GM23338 (cell line): Measurements from ENCODE around the gene ZBTB20. TPM values are rescaled to one million over a fixed set of nuclear protein-coding genes. Genes with fewer than 3 reads are reported as not detected.

Experiments
- ATAC-seq: fragments of 200-7000 bp; cut with Tn5 transposase; 3 replicates; pipeline ENCODE4 v1.9.1; 2020
- DNase-seq: peaks from one replicate; pipeline ENCODE4 v3.0.0-alpha.2; 2015; ENCODE audit warnings: low spot score
- H2AFZ ChIP-seq: fragments of 200-600 bp; sonication (generic); 2 replicates; pipeline ENCODE4 v1.8.0; 2016; ENCODE audit warnings: antibody characterized with exemption, mild to moderate bottlenecking, moderate library complexity
- H3F3A ChIP-seq: fragments of 200-600 bp; sonication (generic); replicated peaks from 2 replicates; pipeline ENCODE4 v1.8.0; 2017; ENCODE audit warnings: antibody characterized with exemption, mixed run types, low read depth
- H3K27ac ChIP-seq: fragments of 200-600 bp; sonication (generic); 2 replicates; pipeline ENCODE4 v1.6.1; 2016; ENCODE audit warnings: low read depth
- H3K27me3 ChIP-seq: fragments of 200-600 bp; sonication (generic); 2 replicates; pipeline ENCODE4 v1.8.0; 2016; ENCODE audit warnings: mild to moderate bottlenecking, mixed run types, moderate library complexity; ENCODE audit not compliant: insufficient read depth
- H3K36me3 ChIP-seq: fragments of 200-600 bp; sonication (generic); 2 replicates; pipeline ENCODE4 v1.8.0; 2016; ENCODE audit warnings: mild to moderate bottlenecking; ENCODE audit not compliant: insufficient read depth
- H3K4me1 ChIP-seq: fragments of 200-600 bp; sonication (generic); 2 replicates; pipeline ENCODE4 v1.8.0; 2016; ENCODE audit warnings: mild to moderate bottlenecking, moderate library complexity; ENCODE audit not compliant: insufficient read depth
- H3K4me2 ChIP-seq: fragments of 200-600 bp; sonication (generic); 2 replicates; pipeline ENCODE4 v1.7.1; 2017; ENCODE audit warnings: mixed run types
- H3K4me3 ChIP-seq: fragments of 200-600 bp; sonication (generic); 2 replicates; pipeline ENCODE4 v1.6.1; 2016; ENCODE audit warnings: mixed run types
- H3K79me2 ChIP-seq: fragments of 200-600 bp; sonication (generic); replicated peaks from 2 replicates; pipeline ENCODE4 v1.8.0; 2017; ENCODE audit warnings: mild to moderate bottlenecking; ENCODE audit not compliant: insufficient read depth
- H3K9me2 ChIP-seq: fragments of 200-600 bp; sonication (generic); 2 replicates; pipeline ENCODE4 v1.8.0; 2017; ENCODE audit not compliant: insufficient read depth
- H4K20me1 ChIP-seq: fragments of 200-600 bp; sonication (generic); replicated peaks from 2 replicates; pipeline ENCODE4 v1.8.0; 2017; ENCODE audit warnings: mild to moderate bottlenecking; ENCODE audit not compliant: insufficient read depth
- H3K27ac Mint-ChIP-seq: 2 replicates; pipeline ENCODE4 v1.8.0; 2020; ENCODE audit warnings: inconsistent platforms, mild to moderate bottlenecking, moderate library complexity, mixed read lengths
- H3K27me3 Mint-ChIP-seq: 3 replicates; pipeline ENCODE4 v1.8.0; 2022; ENCODE audit warnings: low read depth, mild to moderate bottlenecking, moderate library complexity, mixed read lengths, inconsistent platforms; ENCODE audit not compliant: insufficient read depth, poor library complexity
- H3K36me3 Mint-ChIP-seq: 3 replicates; pipeline ENCODE4 v1.8.0; 2021; ENCODE audit warnings: low read depth, mild to moderate bottlenecking, inconsistent platforms, moderate library complexity, mixed read lengths
- H3K4me1 Mint-ChIP-seq: 3 replicates; pipeline ENCODE4 v1.8.0; 2020; ENCODE audit warnings: mild to moderate bottlenecking, inconsistent platforms, mixed read lengths
- H3K4me3 Mint-ChIP-seq: 3 replicates; pipeline ENCODE4 v1.8.0; 2021; ENCODE audit warnings: moderate library complexity, mild to moderate bottlenecking, inconsistent platforms, mixed read lengths
- H3K9me3 Mint-ChIP-seq: 3 replicates; pipeline ENCODE4 v1.8.0; 2020; ENCODE audit warnings: moderate library complexity, mild to moderate bottlenecking, inconsistent platforms, mixed read lengths
- CREB1 ChIP-seq: fragments of 250-450 bp; sonication (Bioruptor Pico); IDR thresholded peaks from 2 replicates; pipeline ENCODE4 v1.5.0; 2020; ENCODE audit warnings: low read depth, mild to moderate bottlenecking, moderate library complexity
- CTCF ChIP-seq, 2 experiments: fragments of 200-600 bp in 1 of 2; sonication (generic) in 1 of 2; conservative IDR thresholded peaks; 2 replicates each; pipeline versions ENCODE4 v1.5.1 to v1.6.1; 2016 to 2017; ENCODE audit warnings: antibody characterized with exemption in 2 of 2, low read depth in 2 of 2, mild to moderate bottlenecking in 2 of 2, moderate library complexity in 1 of 2
- ETS1 ChIP-seq: IDR thresholded peaks from 2 replicates; pipeline ENCODE4 v1.6.1; 2016; ENCODE audit warnings: antibody characterized with exemption
- EZH2 ChIP-seq: fragments of 200-600 bp; sonication (generic); IDR thresholded peaks from one replicate; pipeline ENCODE4 v1.8.0; 2017; ENCODE audit warnings: antibody characterized with exemption, mild to moderate bottlenecking, low read depth; ENCODE audit not compliant: unreplicated experiment
- EZH2phosphoT487 ChIP-seq: fragments of 200-600 bp; sonication (generic); IDR thresholded peaks from one replicate; pipeline ENCODE4 v1.8.1; 2018; ENCODE audit warnings: antibody characterized with exemption; ENCODE audit not compliant: unreplicated experiment
- JUNB ChIP-seq: IDR thresholded peaks from one replicate; pipeline ENCODE4 v1.6.1; 2016; ENCODE audit warnings: antibody characterized with exemption; ENCODE audit not compliant: unreplicated experiment
- NANOG ChIP-seq: IDR thresholded peaks from 2 replicates; pipeline ENCODE4 v1.6.1; 2016; ENCODE audit warnings: antibody characterized with exemption, borderline replicate concordance
- POLR2AphosphoS5 ChIP-seq: IDR thresholded peaks from 2 replicates; pipeline ENCODE4 v1.6.1; 2016; ENCODE audit warnings: antibody characterized with exemption, low read depth
- REST ChIP-seq: IDR thresholded peaks from one replicate; pipeline ENCODE4 v1.6.1; 2018; ENCODE audit warnings: antibody characterized with exemption; ENCODE audit not compliant: unreplicated experiment
- STAT1 ChIP-seq: IDR thresholded peaks from one replicate; pipeline ENCODE4 v1.6.1; 2016; ENCODE audit warnings: antibody characterized with exemption; ENCODE audit not compliant: unreplicated experiment
- ZNF114 ChIP-seq: fragments of 250-450 bp; sonication (Bioruptor Pico); IDR thresholded peaks from 2 replicates; pipeline ENCODE4 v1.5.0; 2020; ENCODE audit warnings: mild to moderate bottlenecking, moderate library complexity
- ZNF331 ChIP-seq: fragments of 250-450 bp; sonication (Bioruptor Pico); IDR thresholded peaks from 2 replicates; pipeline ENCODE4 v1.5.0; 2020; ENCODE audit warnings: low read depth, mild to moderate bottlenecking, moderate library complexity
- ZNF462 ChIP-seq: fragments of 250-450 bp; sonication (Bioruptor Pico); IDR thresholded peaks from 2 replicates; pipeline ENCODE4 v1.5.0; 2020; ENCODE audit warnings: mild to moderate bottlenecking, moderate library complexity
- polyA plus RNA-seq: library from polyadenylated mRNA; unstranded; fragments of >200 nt; fragmentation: Nextera tagmentation; extraction: Ambion mirVana; gene quantifications from 2 replicates; pipeline ENCODE4 v1.2.1, GENCODE V29; 2016
- total RNA-seq: library from RNA; depleted of rRNA; stranded (reverse); fragments of >200 nt; shearing (Covaris generic); gene quantifications from 2 replicates; pipeline ENCODE4 v1.2.3, GENCODE V29; 2014

ZBTB20 gene
- total and polyA plus RNA-seq, 2 experiments from 2014 or later = 2.0 to 3.3 TPM

- no peak for ATAC-seq
- H3K27me3 Mint-ChIP-seq = no peaks in the 10 kb centered on the region
- no peak for DNase-seq
- H3K4me3 Mint-ChIP-seq = no peak overlapping the region
- no peak overlapping the region for H3K4me3 ChIP-seq
- H3K79me2 ChIP-seq = no peaks in the 10 kb centered on the region
- H3K9me3 Mint-ChIP-seq = no peaks in the 10 kb centered on the region
- no peak for TF ChIP-seq NANOG
- TF ChIP-seq ETS1 = no peak
- TF ChIP-seq STAT1 = no peak
- TF ChIP-seq ZNF114 = no peak
- no peak for TF ChIP-seq REST
- no peak for TF ChIP-seq ZNF462 (CRISPR knock-in tag)
- no peak for TF ChIP-seq JUNB
- TF ChIP-seq EZH2 = no peak
- no peak for TF ChIP-seq ZNF331 (CRISPR knock-in tag)
- no peak for TF ChIP-seq CTCF (conservative IDR thresholded peaks at IDR 0.05; ENCODE audit: low read depth in 2 of 2)
- TF ChIP-seq EZH2phosphoT487 = no peak
- no peak for TF ChIP-seq POLR2AphosphoS5
- no peak for TF ChIP-seq CREB1
- H3F3A ChIP-seq = no peaks in the 10 kb centered on the region
- H3K4me1 ChIP-seq = no peaks in the 10 kb centered on the region
- H3K4me2 ChIP-seq = no peak overlapping the region
- peaks cover 6% of the 10 kb centered on the region; the same call in 2 of the 3 replicates for H3K4me1 Mint-ChIP-seq
- no peaks in the 10 kb centered on the region for H3K36me3 ChIP-seq
- no peak overlapping the region for H2AFZ ChIP-seq
- no peaks in the 10 kb centered on the region for H4K20me1 ChIP-seq
- H3K9me2 ChIP-seq = no peaks in the 10 kb centered on the region
- no peak overlapping the region for H3K27ac ChIP-seq
- no peaks in the 10 kb centered on the region for H3K36me3 Mint-ChIP-seq
- no peak overlapping the region for H3K27ac Mint-ChIP-seq
- no peaks in the 10 kb centered on the region for H3K27me3 ChIP-seq
Measured at GRCh38 chr3:115165266-115165665, 18.2 kb upstream of the ZBTB20 start.
